Keratinocyte (primary cell): Measurements from ENCODE around the gene IPPK. TPM values are rescaled to one million over a fixed set of nuclear protein-coding genes. Genes with fewer than 3 reads are reported as not detected.

Experiments
- DNase-seq: peaks from one replicate; pipeline ENCODE4 v3.0.0-alpha.2; 2011; ENCODE audit warnings: low read depth, missing footprints, low spot score
- FAIRE-seq: peaks from 2 replicates; lab custom pipeline; 2011; peaks lifted over from hg19 to GRCh38; lab: Jason Lieb, UNC
- H2AFZ ChIP-seq: 2 replicates; pipeline ENCODE4 v1.6.0; 2012; ENCODE audit warnings: low read length, control low read depth, inconsistent platforms; ENCODE audit not compliant: control insufficient read depth
- H3K27ac ChIP-seq: 2 replicates; pipeline ENCODE4 v1.5.1; 2011; ENCODE audit warnings: low read length; ENCODE audit not compliant: control insufficient read depth, insufficient read depth
- H3K27me3 ChIP-seq: 3 replicates; pipeline ENCODE4 v1.6.0; 2011; ENCODE audit warnings: low read length; ENCODE audit not compliant: control insufficient read depth, insufficient read depth; ENCODE audit errors: extremely low read depth
- H3K36me3 ChIP-seq, 2 experiments: 2 replicates in 1 of 2; 3 replicates in 1 of 2; pipeline ENCODE4 v1.5.1; 2011; ENCODE audit warnings: low read length in 2 of 2, mild to moderate bottlenecking in 1 of 2; ENCODE audit not compliant: control insufficient read depth in 2 of 2, insufficient read depth in 2 of 2; ENCODE audit errors: extremely low read depth in 1 of 2
- H3K4me1 ChIP-seq: 3 replicates; pipeline ENCODE4 v1.5.1; 2011; ENCODE audit warnings: low read length; ENCODE audit not compliant: control insufficient read depth, insufficient read depth; ENCODE audit errors: extremely low read depth
- H3K4me2 ChIP-seq: 3 replicates; pipeline ENCODE4 v1.6.0; 2011; ENCODE audit warnings: low read depth, low read length; ENCODE audit not compliant: control insufficient read depth, insufficient read depth; ENCODE audit errors: extremely low read depth
- H3K4me3 ChIP-seq, 3 experiments: fragments of 200-600 bp in 1 of 3; sonication (generic) in 1 of 3; 2 replicates in 2 of 3; 3 replicates in 1 of 3; pipeline ENCODE4 v1.5.1; 2011 to 2016; ENCODE audit warnings: low read length in 3 of 3, mild to moderate bottlenecking in 3 of 3, control low read depth in 2 of 3, inconsistent platforms in 1 of 3, low read depth in 1 of 3, mixed read lengths in 1 of 3, mixed run types in 1 of 3, moderate library complexity in 1 of 3; ENCODE audit not compliant: control insufficient read depth in 2 of 3, insufficient read depth in 2 of 3; ENCODE audit errors: extremely low read depth in 1 of 3
- H3K79me2 ChIP-seq: 2 replicates; pipeline ENCODE4 v1.6.0; 2012; ENCODE audit warnings: low read length; ENCODE audit not compliant: control insufficient read depth, insufficient read depth
- H3K9ac ChIP-seq: 3 replicates; pipeline ENCODE4 v1.6.0; 2011; ENCODE audit warnings: low read length; ENCODE audit not compliant: control insufficient read depth, insufficient read depth; ENCODE audit errors: extremely low read depth
- H3K9me1 ChIP-seq: 3 replicates; pipeline ENCODE4 v1.6.0; 2011; ENCODE audit warnings: low read length; ENCODE audit not compliant: control insufficient read depth, insufficient read depth; ENCODE audit errors: extremely low read depth
- H3K9me3 ChIP-seq: 2 replicates; pipeline ENCODE4 v1.5.1; 2012; ENCODE audit warnings: low read depth, low read length; ENCODE audit not compliant: control insufficient read depth
- H4K20me1 ChIP-seq: 3 replicates; pipeline ENCODE4 v1.6.0; 2011; ENCODE audit warnings: low read length; ENCODE audit not compliant: control insufficient read depth, insufficient read depth; ENCODE audit errors: extremely low read depth
- EZH2 ChIP-seq: IDR thresholded peaks from one replicate; pipeline ENCODE4 v1.6.1; 2012; ENCODE audit warnings: inconsistent platforms, mild to moderate bottlenecking, low read length, moderate library complexity
- dilution Hi-C: fragments of 300-500 bp; cut with MboI; formaldehyde crosslinking; loops from one replicate; pipeline ENCODE4 v1.7.0; 2020; ENCODE audit warnings: low sequenced_read_pairs; ENCODE audit not compliant: extremely low pct_ligation_motif_present
- polyA plus RNA-seq, 5 experiments: library from polyadenylated mRNA; depleted of rRNA in 3 of 5; stranded (reverse) in 3 of 5; stranded (forward) in 1 of 5; unstranded in 1 of 5; fragments of >200 nt; gene quantifications; 1 replicate in 1 of 5; 2 replicates in 3 of 5; 3 replicates in 1 of 5; pipeline versions ENCODE4 v1.2.1 to v1.2.3, GENCODE V29; 2011 to 2012; ENCODE audit warnings: missing spikeins in 2 of 5, low read depth in 1 of 5, low replicate concordance in 1 of 5
- TF ChIP-seq, protein P1 (sequence below), 3 experiments: IDR thresholded peaks in 1 of 3; conservative IDR thresholded peaks in 1 of 3; optimal IDR thresholded peaks in 1 of 3; 2 replicates in 2 of 3; 3 replicates in 1 of 3; pipeline versions ENCODE3 to v1.5.1; 2011; ENCODE audit warnings: low read length in 3 of 3, mild to moderate bottlenecking in 3 of 3, moderate library complexity in 2 of 3, control low read depth in 1 of 3, inconsistent platforms in 1 of 3; ENCODE audit not compliant: insufficient read depth in 2 of 3; ENCODE audit errors: extremely low read depth in 1 of 3

Gene IPPK
- polyA plus RNA-seq, 1 donor (not counting 4 experiments of a cell fraction or from before 2014, with no cell fraction given), result 32.4 TPM

DNA sequence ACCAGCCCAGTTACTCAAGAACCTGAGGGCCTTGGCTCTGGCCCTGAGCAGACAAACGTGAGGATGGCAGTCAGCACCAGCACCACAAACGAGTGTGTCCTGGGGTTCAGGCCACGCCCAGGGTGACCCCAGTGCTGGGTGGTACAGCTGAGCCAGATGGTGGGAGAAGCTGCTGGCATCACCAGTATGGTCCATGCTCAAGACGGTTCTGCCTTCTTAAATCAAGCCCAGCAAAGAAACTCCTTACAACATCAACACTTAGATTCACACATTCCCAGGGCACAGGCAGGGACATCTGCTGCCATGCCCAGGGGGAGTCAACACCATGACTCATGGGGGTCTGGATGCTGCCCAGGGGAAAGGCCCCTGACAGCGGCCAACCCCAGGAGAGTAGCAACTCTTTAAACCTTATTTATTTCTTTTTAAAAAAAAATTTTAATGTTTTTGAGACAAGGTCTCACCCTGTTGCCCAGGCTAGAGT is 31.3 kb downstream of the IPPK start:
- no peaks in the 10 kb centered on the region for H3K9me1 ChIP-seq
- peaks cover 19% of the 10 kb centered on the region for H3K4me1 ChIP-seq
- H3K9ac ChIP-seq, result no peak overlapping the region
- no peaks in the 10 kb centered on the region for H3K9me3 ChIP-seq
- no peak overlapping the region for H2AFZ ChIP-seq
- no peak overlapping the region for H3K4me2 ChIP-seq
- no peak for FAIRE-seq
- peaks cover 2% of the 10 kb centered on the region for H4K20me1 ChIP-seq
- peaks cover 9% of the 10 kb centered on the region for H3K79me2 ChIP-seq
- DNase-seq, result no peak
- H3K27me3 ChIP-seq, result no peaks in the 10 kb centered on the region
- no peak overlapping the region for H3K4me3 ChIP-seq
- TF ChIP-seq EZH2, result no peak
- TF ChIP-seq, protein P1, sequence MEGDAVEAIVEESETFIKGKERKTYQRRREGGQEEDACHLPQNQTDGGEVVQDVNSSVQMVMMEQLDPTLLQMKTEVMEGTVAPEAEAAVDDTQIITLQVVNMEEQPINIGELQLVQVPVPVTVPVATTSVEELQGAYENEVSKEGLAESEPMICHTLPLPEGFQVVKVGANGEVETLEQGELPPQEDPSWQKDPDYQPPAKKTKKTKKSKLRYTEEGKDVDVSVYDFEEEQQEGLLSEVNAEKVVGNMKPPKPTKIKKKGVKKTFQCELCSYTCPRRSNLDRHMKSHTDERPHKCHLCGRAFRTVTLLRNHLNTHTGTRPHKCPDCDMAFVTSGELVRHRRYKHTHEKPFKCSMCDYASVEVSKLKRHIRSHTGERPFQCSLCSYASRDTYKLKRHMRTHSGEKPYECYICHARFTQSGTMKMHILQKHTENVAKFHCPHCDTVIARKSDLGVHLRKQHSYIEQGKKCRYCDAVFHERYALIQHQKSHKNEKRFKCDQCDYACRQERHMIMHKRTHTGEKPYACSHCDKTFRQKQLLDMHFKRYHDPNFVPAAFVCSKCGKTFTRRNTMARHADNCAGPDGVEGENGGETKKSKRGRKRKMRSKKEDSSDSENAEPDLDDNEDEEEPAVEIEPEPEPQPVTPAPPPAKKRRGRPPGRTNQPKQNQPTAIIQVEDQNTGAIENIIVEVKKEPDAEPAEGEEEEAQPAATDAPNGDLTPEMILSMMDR (optimal IDR thresholded peaks at IDR 0.05 in 1 of 3, IDR thresholded peaks at IDR 0.05 in 1 of 3, conservative IDR thresholded peaks at IDR 0.05 in 1 of 3; ENCODE audit: extremely low read depth in 1 of 3, insufficient read depth in 2 of 3, low read length in 3 of 3), result no peak
- H3K36me3 ChIP-seq, result peaks cover 57 to 63% of the 10 kb centered on the region in 2 experiments
- dilution Hi-C loops, result no loop called here
- H3K27ac ChIP-seq, result no peak overlapping the region

DNA sequence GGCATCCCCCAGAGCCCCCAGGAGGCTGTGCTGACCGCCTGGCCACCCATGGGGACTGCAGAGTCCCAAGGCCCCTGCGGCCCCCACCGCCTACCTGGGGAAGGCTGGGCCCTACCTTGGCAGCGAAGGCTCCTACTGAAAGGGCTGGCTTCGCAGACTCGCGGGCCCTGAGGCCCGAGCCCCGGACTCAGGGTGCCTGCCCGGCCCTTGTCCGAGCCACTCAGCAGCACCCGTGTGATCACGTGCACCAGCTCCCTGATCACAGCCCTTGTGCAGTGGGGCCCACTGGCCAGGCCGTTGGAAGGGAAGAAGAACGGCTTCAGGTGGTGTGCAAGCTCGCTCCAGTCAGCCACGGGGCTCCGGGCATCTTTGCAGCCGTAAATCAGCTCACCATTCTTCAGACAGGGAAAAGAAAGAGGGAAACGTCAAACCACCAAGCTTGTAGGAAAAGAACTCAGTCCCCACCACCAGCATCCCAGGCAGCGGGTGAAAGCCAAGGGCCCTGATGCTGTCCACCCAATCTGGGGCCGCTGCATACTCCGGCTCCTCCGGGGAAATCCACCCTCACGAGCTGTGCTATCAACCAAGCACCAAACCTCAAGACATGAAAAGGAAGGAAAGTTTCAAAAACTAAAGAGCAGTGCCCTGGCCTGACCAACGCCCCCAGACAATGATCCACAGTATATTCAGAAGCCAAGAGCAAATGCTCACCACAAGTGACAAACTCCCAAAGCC is 31.9 kb downstream of the IPPK start:
- TF ChIP-seq EZH2, result no peak
- no peak overlapping the region for H3K9ac ChIP-seq
- H4K20me1 ChIP-seq, result no peaks in the 10 kb centered on the region
- no peak overlapping the region for H3K4me2 ChIP-seq
- no peaks in the 10 kb centered on the region for H3K27me3 ChIP-seq
- no peak overlapping the region for H3K4me3 ChIP-seq
- H3K4me1 ChIP-seq, result peaks cover 19% of the 10 kb centered on the region
- H2AFZ ChIP-seq, result no peak overlapping the region
- no peaks in the 10 kb centered on the region for H3K9me1 ChIP-seq
- DNase-seq (no peak), FAIRE-seq (no peak)
- peaks cover 7% of the 10 kb centered on the region for H3K79me2 ChIP-seq
- H3K36me3 ChIP-seq, result peaks cover 58 to 64% of the 10 kb centered on the region in 2 experiments
- no peak overlapping the region for H3K27ac ChIP-seq
- no peaks in the 10 kb centered on the region for H3K9me3 ChIP-seq
- dilution Hi-C loops, result no loop called here
